HG03432 (cell line): ENCODE measurements around the gene MLX.
"Not testable (repeated sequence)": the region's sequence is repeated elsewhere in the genome, so short reads cannot be mapped to it uniquely, and the experiment has no call there.

Experiments
- ATAC-seq: cut with Tn5 transposase; IDR thresholded peaks from one replicate; pipeline ENCODE4 v1.9.1; 2021; ENCODE audit warnings: mild to moderate bottlenecking, moderate library complexity; ENCODE audit not compliant: unreplicated experiment

MLX gene

GRCh38 chr17:42536372-42537155, 30.3 kb upstream of the MLX start:
- peak; percentile 68 for ATAC-seq

- no peak for ATAC-seq
Measured at GRCh38 chr17:42537156-42537805, 29.6 kb upstream of the MLX start.

- no peak for ATAC-seq
Measured at GRCh38 chr17:42537826-42538451, 29.0 kb upstream of the MLX start.

- ATAC-seq, result no peak
Measured at GRCh38 chr17:42538482-42538881, 28.4 kb upstream of the MLX start.

GRCh38 chr17:42540558-42540957, 26.3 kb upstream of the MLX start:
- not testable (repeated sequence) for ATAC-seq

GRCh38 chr17:42541041-42541833, 25.7 kb upstream of the MLX start:
- no peak for ATAC-seq

GRCh38 chr17:42543190-42544079, 23.5 kb upstream of the MLX start:
- ATAC-seq, result no peak

GRCh38 chr17:42544874-42545283, 22.0 kb upstream of the MLX start:
- ATAC-seq, result no peak

- ATAC-seq, result not testable (repeated sequence)
Measured at GRCh38 chr17:42545755-42546505, 21.0 kb upstream of the MLX start.

- ATAC-seq, result no peak
Measured at GRCh38 chr17:42547001-42547461, 19.9 kb upstream of the MLX start.

GRCh38 chr17:42547698-42548069, 19.2 kb upstream of the MLX start:
- ATAC-seq, result no peak

GRCh38 chr17:42548070-42548837, 18.6 kb upstream of the MLX start:
- ATAC-seq, result peak; percentile 65

- no peak for ATAC-seq
Measured at GRCh38 chr17:42548993-42549755, 17.7 kb upstream of the MLX start.

GRCh38 chr17:42552736-42553135, 14.2 kb upstream of the MLX start, which contains the start of gene HSD17B1:
TSS of gene HSD17B1 (plus strand) at chr17:42552923. CDS start at chr17:42552934, 11 bp downstream.
- ATAC-seq, result not testable (repeated sequence)

- ATAC-seq, result no peak
Measured at GRCh38 chr17:42553161-42553818, 13.6 kb upstream of the MLX start.

GRCh38 chr17:42553866-42554249, 13.0 kb upstream of the MLX start:
- no peak for ATAC-seq
